PC-3 (cell line): Measurements from ENCODE around the gene FUT1. TPM values are rescaled to one million over a fixed set of nuclear protein-coding genes. Genes with fewer than 3 reads are reported as not detected.

Experiments
- ATAC-seq: fragments of 200-7000 bp; cut with Tn5 transposase; 2 replicates; pipeline ENCODE4 v1.9.1; 2020; ENCODE audit warnings: mild to moderate bottlenecking, moderate library complexity
- BruUV-seq: library from RNA; stranded (reverse); fragments of 400-500 nt; replicated peaks from 2 replicates; lab custom pipeline; 2021; lab: Mats Ljungman, UMichigan
- CTCF ChIA-PET: fragments of 300-600 bp; sonication (Branson Sonifier 250); formaldehyde crosslinking; loops from one replicate; lab custom pipeline; 2022; ENCODE audit warnings: antibody characterized with exemption; lab: Charles Lee
- POLR2A ChIA-PET: fragments of 300-600 bp; sonication (Branson Sonifier 250); formaldehyde crosslinking; loops from one replicate; lab custom pipeline; 2022; ENCODE audit warnings: antibody characterized with exemption; ENCODE audit not compliant: unreplicated experiment; lab: Charles Lee
- DNase-seq: peaks from one replicate; pipeline ENCODE4 v3.0.0-alpha.2; 2015
- H2AFZ ChIP-seq: fragments of 300-600 bp; sonication (generic); 2 replicates; pipeline ENCODE4 v1.6.0; 2016; ENCODE audit warnings: antibody characterized with exemption, low read length
- H3F3A ChIP-seq: fragments of 300-600 bp; sonication (generic); one replicate; pipeline ENCODE4 v1.6.0; 2017; ENCODE audit warnings: antibody characterized with exemption, low read length, control low read depth, mild to moderate bottlenecking; ENCODE audit not compliant: unreplicated experiment
- H3K27ac ChIP-seq: fragments of 300-600 bp; sonication (generic); 2 replicates; pipeline ENCODE4 v1.5.1; 2016; ENCODE audit warnings: mild to moderate bottlenecking, low read length
- H3K27me3 ChIP-seq: fragments of 300-600 bp; sonication (generic); 2 replicates; pipeline ENCODE4 v1.6.1; 2016; ENCODE audit warnings: low read length, mixed read lengths
- H3K36me3 ChIP-seq: fragments of 300-600 bp; sonication (generic); 2 replicates; pipeline ENCODE4 v1.6.1; 2016; ENCODE audit warnings: low read depth, mixed run types, low read length, mixed read lengths
- H3K4me1 ChIP-seq: fragments of 300-600 bp; sonication (generic); 2 replicates; pipeline ENCODE4 v1.5.1; 2016; ENCODE audit warnings: low read length; ENCODE audit not compliant: insufficient read depth
- H3K4me2 ChIP-seq: fragments of 300-600 bp; sonication (generic); 2 replicates; pipeline ENCODE4 v1.6.0; 2016; ENCODE audit warnings: low read length
- H3K4me3 ChIP-seq: fragments of 300-600 bp; sonication (generic); 2 replicates; pipeline ENCODE4 v1.5.1; 2016; ENCODE audit warnings: mild to moderate bottlenecking, low read length, mixed read lengths
- H3K79me2 ChIP-seq: fragments of 300-600 bp; sonication (generic); 2 replicates; pipeline ENCODE4 v1.6.1; 2017; ENCODE audit warnings: low read length, mixed read lengths
- H3K9ac ChIP-seq: fragments of 300-600 bp; sonication (generic); 2 replicates; pipeline ENCODE4 v1.6.0; 2016; ENCODE audit warnings: mild to moderate bottlenecking, low read length
- H3K9me2 ChIP-seq: fragments of 300-600 bp; sonication (generic); replicated peaks from 2 replicates; pipeline ENCODE4 v1.6.1; 2016; ENCODE audit warnings: mixed run types, low read length, mixed read lengths
- H3K9me3 ChIP-seq: fragments of 300-600 bp; sonication (generic); 2 replicates; pipeline ENCODE4 v1.6.1; 2016; ENCODE audit warnings: low read length, mixed read lengths
- H4K20me1 ChIP-seq: fragments of 300-600 bp; sonication (generic); 2 replicates; pipeline ENCODE4 v1.6.1; 2016; ENCODE audit warnings: low read length, mixed read lengths
- CTCF ChIP-seq: fragments of 300-600 bp; sonication (generic); conservative IDR thresholded peaks from 2 replicates; pipeline ENCODE4 v1.5.1; 2017; ENCODE audit warnings: antibody characterized with exemption, low read depth, mild to moderate bottlenecking, low read length
- EZH2 ChIP-seq: fragments of 300-600 bp; sonication (generic); IDR thresholded peaks from one replicate; pipeline ENCODE4 v1.6.1; 2017; ENCODE audit warnings: antibody characterized with exemption, mild to moderate bottlenecking, low read length; ENCODE audit not compliant: unreplicated experiment
- EZH2phosphoT487 ChIP-seq: fragments of 300-600 bp; sonication (generic); IDR thresholded peaks from 2 replicates; pipeline ENCODE4 v1.6.1; 2018; ENCODE audit warnings: mild to moderate bottlenecking, antibody characterized with exemption, low read length, borderline replicate concordance
- intact Hi-C: fragments of 100-400 bp; cut with micrococcal nuclease; formaldehyde crosslinking; loops from 2 replicates; pipeline ENCODE4 v1.9.0; 2023
- total RNA-seq: library from RNA; depleted of rRNA; stranded (reverse); fragments of >200 nt; gene quantifications from 2 replicates; pipeline ENCODE4 v1.2.3, GENCODE V29; 2014

Gene FUT1
- total RNA-seq, 1 experiment from 2014 or later, result 4.6 TPM

- Histone ChIP-seq H3F3A (no peaks in the 10 kb centered on the region), H3K36me3 (no peaks in the 10 kb centered on the region), H3K9me3 (no peaks in the 10 kb centered on the region), H3K79me2 (peaks cover 9% of the 10 kb centered on the region), H4K20me1 (no peaks in the 10 kb centered on the region), H2AFZ (peak overlapping the region; percentile 89), H3K9me2 (no peaks in the 10 kb centered on the region), H3K9ac (peak overlapping the region; percentile 48), H3K4me3 (peak overlapping the region; percentile 91), H3K27me3 (no peaks in the 10 kb centered on the region), H3K27ac (no peak overlapping the region), H3K4me2 (peak overlapping the region; percentile 81), H3K4me1 (no peaks in the 10 kb centered on the region; the same call in 1 of the 2 replicates)
- POLR2A ChIA-PET, result no interaction called here
- DNase-seq (no peak), ATAC-seq (no peak)
- no peak for TF ChIP-seq CTCF
- TF ChIP-seq EZH2phosphoT487, result no peak
- CTCF ChIA-PET, result interaction anchor here (1.3 kb wide), 1 partner anchor 14 kb away, joined by 4 read pairs; no protein-coding TSS in a partner anchor
- TSS peak; percentile 49 for BruUV-seq
- intact Hi-C loops, result loop anchor here (5.0 kb wide), 1 partner anchor 36 kb away; no protein-coding TSS in a partner anchor
Measured at GRCh38 chr19:48713041-48713863, 39.2 kb downstream of the FUT1 start.

- ChIA-PET POLR2A (no interaction called here), CTCF (no interaction called here)
- no peaks in the 10 kb centered on the region for H3F3A ChIP-seq
- H3K9ac ChIP-seq, result no peak overlapping the region
- no peak overlapping the region for H3K4me2 ChIP-seq
- DNase-seq (no peak), ATAC-seq (no peak)
- no peaks in the 10 kb centered on the region for H3K36me3 ChIP-seq
- intact Hi-C loops, result loop anchor here (5.0 kb wide), 1 partner anchor 34 kb away; no protein-coding TSS in a partner anchor
- H3K4me3 ChIP-seq, result no peak overlapping the region
- no peaks in the 10 kb centered on the region for H3K9me3 ChIP-seq
- no TSS peak for BruUV-seq
- TF ChIP-seq EZH2phosphoT487 (no peak), CTCF (no peak), EZH2 (no peak)
- peaks cover 9% of the 10 kb centered on the region for H3K79me2 ChIP-seq
- H3K4me1 ChIP-seq, result no peaks in the 10 kb centered on the region; the same call in 1 of the 2 replicates
- no peak overlapping the region for H3K27ac ChIP-seq
- H3K9me2 ChIP-seq, result no peaks in the 10 kb centered on the region
- no peak overlapping the region for H2AFZ ChIP-seq
- H3K27me3 ChIP-seq, result no peaks in the 10 kb centered on the region
- H4K20me1 ChIP-seq, result no peaks in the 10 kb centered on the region
Measured at GRCh38 chr19:48711106-48711662, 41.3 kb downstream of the FUT1 start.
